GM21423 (cell line): ENCODE measurements around the gene CETP.
A peak's percentile ranks its signal among the peaks of the same experiment; 100 is the strongest.
"Not testable (repeated sequence)": the region's sequence is repeated elsewhere in the genome, so short reads cannot be mapped to it uniquely, and the experiment has no call there.

Experiments
- ATAC-seq: cut with Tn5 transposase; IDR thresholded peaks from one replicate; pipeline ENCODE4 v1.9.1; 2021; ENCODE audit warnings: mild to moderate bottlenecking, moderate library complexity; ENCODE audit not compliant: unreplicated experiment

CETP gene

GRCh38 chr16:56933828-56934598 lies 27.7 kb upstream of the CETP start:
- no peak for ATAC-seq

- ATAC-seq: not testable (repeated sequence)
These were observed 27.1 kb upstream of the CETP start for GRCh38 chr16:56934599-56935145.

GRCh38 chr16:56935201-56935600 lies 26.5 kb upstream of the CETP start:
- ATAC-seq: no peak

GRCh38 chr16:56936491-56936890 lies 25.3 kb upstream of the CETP start:
- ATAC-seq: no peak

- ATAC-seq: no peak
These were observed 24.8 kb upstream of the CETP start for GRCh38 chr16:56936950-56937349.

GRCh38 chr16:56938664-56939513 lies 22.9 kb upstream of the CETP start:
- ATAC-seq: no peak

GRCh38 chr16:56939801-56940200 lies 21.9 kb upstream of the CETP start:
- ATAC-seq: no peak

- ATAC-seq: no peak
These were observed 20.7 kb upstream of the CETP start for GRCh38 chr16:56941092-56941491.

GRCh38 chr16:56941856-56942331 lies 19.9 kb upstream of the CETP start:
- no peak for ATAC-seq

- no peak for ATAC-seq
These were observed 17.9 kb upstream of the CETP start for GRCh38 chr16:56943761-56944375.

GRCh38 chr16:56944954-56945839 lies 16.6 kb upstream of the CETP start:
- ATAC-seq: no peak

GRCh38 chr16:56945847-56946527 lies 15.8 kb upstream of the CETP start:
- ATAC-seq: no peak

- no peak for ATAC-seq
These were observed 14.8 kb upstream of the CETP start for GRCh38 chr16:56946767-56947603.

GRCh38 chr16:56947604-56947995 lies 14.2 kb upstream of the CETP start:
- no peak for ATAC-seq

GRCh38 chr16:56948234-56948633 lies 13.5 kb upstream of the CETP start:
- ATAC-seq: no peak

- ATAC-seq: no peak
These were observed 11.7 kb upstream of the CETP start for GRCh38 chr16:56950051-56950450.

GRCh38 chr16:56950455-56950854 lies 11.3 kb upstream of the CETP start:
- no peak for ATAC-seq

- ATAC-seq: peak; percentile 50
These were observed 10.6 kb upstream of the CETP start for GRCh38 chr16:56950881-56951771.
